Neural progenitor cell (in vitro differentiated cells): Measurements from ENCODE around the gene FLT3.

Experiments
- CTCF ChIP-seq: fragments of 200-600 bp; sonication (generic); IDR thresholded peaks from 2 replicates; pipeline ENCODE4 v1.5.1; 2017; ENCODE audit warnings: antibody characterized with exemption, mild to moderate bottlenecking
- EZH2phosphoT487 ChIP-seq: fragments of 200-600 bp; sonication (generic); IDR thresholded peaks from 2 replicates; pipeline ENCODE4 v1.6.1; 2017; ENCODE audit warnings: antibody characterized with exemption

GRCh38 chr13:28052945-28053344, 47.4 kb downstream of the FLT3 start:
- TF ChIP-seq CTCF (no peak), EZH2phosphoT487 (no peak)
